Measurements from ENCODE around the gene CACNB4.

CACNB4 gene

GRCh38 chr2:151783133-151783520 lies 315.7 kb downstream of the CACNB4 start:
- DNase-seq (ENCODE audit: low spot score) = no peak
- Histone ChIP-seq H3K4me3 (no peak overlapping the region), H3K27ac (no peak overlapping the region)
- TF ChIP-seq CTCF (IDR thresholded peaks at IDR 0.05) = no peak
